ENCODE data around the gene GATAD2A. TPM values are rescaled to one million over a fixed set of nuclear protein-coding genes. Genes with fewer than 3 reads are reported as not detected.

Gene GATAD2A
- total RNA-seq, 6 experiments from 2014 or later: 23.9 to 59.6 (median 39.2) TPM

GRCh38 chr19:19530423-19530804 lies 124.9 kb downstream of the GATAD2A start:
- H3K27ac ChIP-seq: no peak overlapping the region
- H3K4me3 ChIP-seq: no peak overlapping the region
- WGBS (ENCODE audit: insufficient coverage, low coverage, low lambda C conversion rate, missing lambda C conversion rate): 62% methylated on average over 5 of the region's 9 CpGs
- peaks cover 0 to 3% (median 0%) of the 10 kb centered on the region in 4 donors for H3K4me1 ChIP-seq
- DNase-seq (no peak), ATAC-seq (no peak)
- peaks cover 0 to 5% (median 2%) of the 10 kb centered on the region in 4 donors for H3K36me3 ChIP-seq
- intact Hi-C loops (cut with DNase I): loop anchor here (5.0 kb wide), 1 partner anchor 117 kb away; no protein-coding TSS in a partner anchor
- no peaks in the 10 kb centered on the region for H3K27me3 ChIP-seq
- H3K9me3 ChIP-seq: no peaks in the 10 kb centered on the region
- TF ChIP-seq POLR2A (IDR thresholded peaks at IDR 0.05): no peak
- no peak for TF ChIP-seq CTCF (IDR thresholded peaks at IDR 0.05)

GRCh38 chr19:19530889-19531288 lies 125.4 kb downstream of the GATAD2A start:
- DNase-seq: no peak
- Histone ChIP-seq H3K36me3 (peaks cover 0 to 5% (median 2%) of the 10 kb centered on the region in 4 donors), H3K4me3 (no peak overlapping the region), H3K27ac (no peak overlapping the region), H3K27me3 (no peaks in the 10 kb centered on the region), H3K4me1 (peaks cover 0 to 3% (median 0%) of the 10 kb centered on the region in 4 donors), H3K9me3 (no peaks in the 10 kb centered on the region)
- no peak for ATAC-seq
- TF ChIP-seq POLR2A (IDR thresholded peaks at IDR 0.05) (no peak), CTCF (IDR thresholded peaks at IDR 0.05) (no peak)
- WGBS (ENCODE audit: insufficient coverage, low coverage, low lambda C conversion rate, missing lambda C conversion rate): 80% methylated on average over 4 of the region's 4 CpGs
- intact Hi-C loops (cut with DNase I): loop anchor here (5.0 kb wide), 1 partner anchor 116 kb away; no protein-coding TSS in a partner anchor

- 7% methylated on average over 16 of the region's 48 CpGs for WGBS (ENCODE audit: insufficient coverage, low coverage, low lambda C conversion rate, missing lambda C conversion rate)
- Histone ChIP-seq H3K4me3 (no peak overlapping the region), H3K4me1 (peaks cover 0 to 3% (median 0%) of the 10 kb centered on the region in 4 donors), H3K36me3 (peaks cover 0 to 5% (median 2%) of the 10 kb centered on the region in 4 donors), H3K27ac (no peak overlapping the region), H3K27me3 (no peaks in the 10 kb centered on the region), H3K9me3 (no peaks in the 10 kb centered on the region)
- intact Hi-C loops (cut with DNase I): loop anchor here (5.0 kb wide), 1 partner anchor 115 kb away; no protein-coding TSS in a partner anchor
- TF ChIP-seq CTCF (IDR thresholded peaks at IDR 0.05): peak; percentile 88 to 94 (median 92)
- TF ChIP-seq POLR2A (IDR thresholded peaks at IDR 0.05): no peak
- DNase-seq (peak; percentile 81 to 87 (median 82)), ATAC-seq (peak; percentile 74 to 91 (median 82))
These were observed 126.7 kb downstream of the GATAD2A start for GRCh38 chr19:19531951-19532805.

- H3K27me3 ChIP-seq: no peaks in the 10 kb centered on the region
- WGBS (ENCODE audit: insufficient coverage, low coverage, low lambda C conversion rate, missing lambda C conversion rate): 68% methylated on average over 9 of the region's 14 CpGs
- peaks cover 0 to under 1% (median 0%) of the 10 kb centered on the region in 4 donors for H3K36me3 ChIP-seq
- intact Hi-C loops (cut with DNase I): loop anchor here (5.0 kb wide), 1 partner anchor 114 kb away; no protein-coding TSS in a partner anchor
- ATAC-seq (no peak), DNase-seq (peak in 1 of 3 donors; percentile 44)
- H3K4me1 ChIP-seq: peaks cover 0 to 4% (median 0%) of the 10 kb centered on the region in 4 donors
- H3K27ac ChIP-seq: no peak overlapping the region
- TF ChIP-seq CTCF (IDR thresholded peaks at IDR 0.05): no peak
- no peak for TF ChIP-seq POLR2A (IDR thresholded peaks at IDR 0.05)
- H3K4me3 ChIP-seq: no peak overlapping the region
- no peaks in the 10 kb centered on the region for H3K9me3 ChIP-seq
These were observed 127.6 kb downstream of the GATAD2A start for GRCh38 chr19:19532806-19533701.
